GM03348 (cell line): ENCODE measurements around the gene EMC10.
A peak's percentile ranks its signal among the peaks of the same experiment; 100 is the strongest.
"Not testable (repeated sequence)": the region's sequence is repeated elsewhere in the genome, so short reads cannot be mapped to it uniquely, and the experiment has no call there.

Experiments
- DNase-seq: peaks from one replicate; pipeline ENCODE4 v3.0.0; 2012; ENCODE audit warnings: low spot score

Gene EMC10

GRCh38 chr19:50451223-50451534 lies 25.1 kb upstream of the EMC10 start:
- DNase-seq, result no peak

- no peak for DNase-seq
Observed at GRCh38 chr19:50453243-50453642, 23.1 kb upstream of the EMC10 start.

- no peak for DNase-seq
Observed at GRCh38 chr19:50455992-50456391, 20.3 kb upstream of the EMC10 start.

- DNase-seq, result no peak
Observed at GRCh38 chr19:50457300-50457699, 19.0 kb upstream of the EMC10 start.

GRCh38 chr19:50458396-50459066 lies 17.8 kb upstream of the EMC10 start:
- DNase-seq, result peak; percentile 61

- no peak for DNase-seq
Observed at GRCh38 chr19:50459067-50459456, 17.2 kb upstream of the EMC10 start.

- DNase-seq, result no peak
Observed at GRCh38 chr19:50459638-50460037, 16.7 kb upstream of the EMC10 start.

GRCh38 chr19:50460161-50460765 lies 16.0 kb upstream of the EMC10 start:
- DNase-seq, result peak; percentile 45

- peak; percentile 91 for DNase-seq
Observed at GRCh38 chr19:50461066-50461875, 15.0 kb upstream of the EMC10 start.

GRCh38 chr19:50462970-50463369 lies 13.3 kb upstream of the EMC10 start:
- DNase-seq, result no peak

GRCh38 chr19:50464348-50464747 lies 12.0 kb upstream of the EMC10 start:
- no peak for DNase-seq

GRCh38 chr19:50465000-50465399 lies 11.3 kb upstream of the EMC10 start:
- DNase-seq, result no peak

GRCh38 chr19:50465986-50466705 lies 10.2 kb upstream of the EMC10 start:
- DNase-seq, result peak; percentile 37

GRCh38 chr19:50466706-50467039 lies 9.6 kb upstream of the EMC10 start:
- no peak for DNase-seq

- no peak for DNase-seq
Observed at GRCh38 chr19:50467566-50467965, 8.7 kb upstream of the EMC10 start.

- no peak for DNase-seq
Observed at GRCh38 chr19:50468818-50469217, 7.5 kb upstream of the EMC10 start.

- not testable (repeated sequence) for DNase-seq
Observed at GRCh38 chr19:50473336-50473735, 3.0 kb upstream of the EMC10 start.

- no peak for DNase-seq
Observed at GRCh38 chr19:50475101-50475568, 1.2 kb upstream of the EMC10 start.

- DNase-seq, result no peak
Observed at GRCh38 chr19:50475736-50476223, 527 bp upstream of the EMC10 start.

- no peak for DNase-seq
Observed at GRCh38 chr19:50476907-50477238, 566 bp downstream of the EMC10 start.

GRCh38 chr19:50477751-50478515 lies 1.6 kb downstream of the EMC10 start:
- no peak for DNase-seq
